Omental fat pad (tissue), 4 donors: ENCODE results near the gene ZFAND3. TPM values are rescaled to one million over a fixed set of nuclear protein-coding genes. Genes with fewer than 3 reads are reported as not detected.

ENCODE experiments used
- ATAC-seq: fragments of 150-250 bp; one replicate; pipeline ENCODE4 v1.9.1; 2016; ENCODE audit warnings: mild to moderate bottlenecking, moderate library complexity; ENCODE audit not compliant: low FRiP score
- DNase-seq: peaks from one replicate; pipeline ENCODE4 v3.0.0-alpha.2; 2019; ENCODE audit warnings: low spot score
- total RNA-seq, 4 donors: library from RNA; depleted of rRNA; stranded (reverse); fragments of >200 nt; gene quantifications; one replicate each; pipeline ENCODE4 v1.1.0, GENCODE V29; 2016
- TF ChIP-seq, protein P1 (sequence below), 3 donors: fragments of 450-650 bp; IDR thresholded peaks; one replicate each; pipeline ENCODE4 v1.5.1; 2016 to 2017; ENCODE audit warnings: antibody characterized with exemption in 3 of 3, mild to moderate bottlenecking in 3 of 3, moderate library complexity in 2 of 3

The ZFAND3 gene
- total RNA-seq, 4 donors from 2014 or later = 28.8 to 43.8 (median 38.0) TPM

DNA sequence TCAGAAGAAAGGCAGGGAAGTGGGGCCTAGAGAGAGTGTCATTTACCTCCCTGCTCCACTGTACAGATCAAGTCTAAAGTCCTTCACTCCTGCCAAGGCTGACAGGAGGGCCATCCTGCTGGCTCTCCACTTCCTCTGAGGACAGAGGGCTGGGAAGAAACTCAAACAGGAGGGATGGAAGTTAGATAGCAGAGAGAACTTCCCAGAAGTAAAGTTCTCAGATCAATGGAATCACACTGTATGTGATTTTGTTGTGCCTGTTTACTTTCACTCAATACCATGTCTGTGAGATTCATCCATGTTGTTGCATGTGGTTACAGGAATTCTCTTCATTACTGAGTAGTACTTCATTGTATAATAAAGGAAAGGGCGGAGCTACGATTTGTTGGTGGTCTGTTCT is 32.3 kb upstream of the ZFAND3 start:
- no peak for ATAC-seq
- no peak for DNase-seq
- TF ChIP-seq, protein P1, sequence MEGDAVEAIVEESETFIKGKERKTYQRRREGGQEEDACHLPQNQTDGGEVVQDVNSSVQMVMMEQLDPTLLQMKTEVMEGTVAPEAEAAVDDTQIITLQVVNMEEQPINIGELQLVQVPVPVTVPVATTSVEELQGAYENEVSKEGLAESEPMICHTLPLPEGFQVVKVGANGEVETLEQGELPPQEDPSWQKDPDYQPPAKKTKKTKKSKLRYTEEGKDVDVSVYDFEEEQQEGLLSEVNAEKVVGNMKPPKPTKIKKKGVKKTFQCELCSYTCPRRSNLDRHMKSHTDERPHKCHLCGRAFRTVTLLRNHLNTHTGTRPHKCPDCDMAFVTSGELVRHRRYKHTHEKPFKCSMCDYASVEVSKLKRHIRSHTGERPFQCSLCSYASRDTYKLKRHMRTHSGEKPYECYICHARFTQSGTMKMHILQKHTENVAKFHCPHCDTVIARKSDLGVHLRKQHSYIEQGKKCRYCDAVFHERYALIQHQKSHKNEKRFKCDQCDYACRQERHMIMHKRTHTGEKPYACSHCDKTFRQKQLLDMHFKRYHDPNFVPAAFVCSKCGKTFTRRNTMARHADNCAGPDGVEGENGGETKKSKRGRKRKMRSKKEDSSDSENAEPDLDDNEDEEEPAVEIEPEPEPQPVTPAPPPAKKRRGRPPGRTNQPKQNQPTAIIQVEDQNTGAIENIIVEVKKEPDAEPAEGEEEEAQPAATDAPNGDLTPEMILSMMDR (IDR thresholded peaks at IDR 0.05) = no peak

DNA sequence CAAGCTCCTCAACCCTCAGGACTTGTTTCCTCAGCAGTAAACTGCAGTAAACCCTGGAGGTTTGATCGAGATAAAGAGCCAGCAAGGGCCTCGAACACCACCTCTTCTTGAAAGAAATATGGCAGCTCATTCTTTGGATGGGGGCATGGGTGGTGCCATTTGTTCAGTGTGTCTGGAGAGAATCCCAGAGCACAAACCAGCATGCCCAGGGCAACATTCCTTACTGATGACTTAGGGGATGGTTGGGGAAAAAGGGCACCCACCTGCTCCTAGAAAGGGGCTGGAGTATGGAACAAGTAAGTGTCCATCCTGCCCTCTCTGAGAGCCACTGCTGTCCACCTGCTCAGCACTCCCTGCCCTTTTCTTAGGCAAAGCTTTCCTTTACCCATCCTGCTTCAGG is 31.3 kb upstream of the ZFAND3 start:
- TF ChIP-seq, protein P1 (IDR thresholded peaks at IDR 0.05) = no peak
- ATAC-seq (no peak), DNase-seq (no peak)

DNA sequence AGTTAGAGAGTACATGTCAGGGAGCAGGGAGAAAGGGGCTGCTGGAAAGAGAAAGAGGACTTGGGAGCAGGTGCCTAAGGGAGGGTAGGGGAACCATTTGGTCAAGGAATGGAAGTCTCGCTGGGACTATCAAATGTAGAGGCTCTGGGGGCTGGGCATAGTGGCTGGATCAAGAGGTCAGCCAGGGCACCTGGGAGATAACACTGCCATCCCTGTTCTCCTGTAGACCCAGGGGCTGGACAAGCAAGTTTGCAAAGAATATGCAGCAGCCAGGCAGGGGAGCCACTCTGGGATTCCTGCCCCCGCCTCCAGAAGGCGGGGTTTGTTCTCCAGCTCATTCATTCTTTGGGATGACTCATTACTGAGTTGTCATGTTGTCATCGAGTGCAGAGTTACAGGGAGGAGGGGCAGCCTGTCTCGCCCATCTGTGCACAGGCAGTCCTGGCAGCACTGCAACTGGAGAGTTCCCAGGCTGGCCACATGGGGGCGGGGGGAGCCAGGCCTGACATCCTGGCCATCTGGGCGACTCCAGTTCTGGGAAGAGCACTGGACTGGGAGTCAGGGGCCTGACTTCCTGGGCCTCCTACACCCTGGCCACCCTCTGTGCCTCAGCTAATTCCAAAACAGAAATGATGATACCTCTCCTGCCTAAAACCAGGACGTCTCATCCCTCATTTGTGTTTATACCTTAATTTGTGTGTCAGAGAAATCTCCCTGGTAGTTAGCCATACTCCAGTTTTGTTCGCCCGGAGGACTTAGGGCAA is 28.2 kb upstream of the ZFAND3 start:
- DNase-seq (peak; percentile 73), ATAC-seq (peak; percentile 94)
- TF ChIP-seq, protein P1 (IDR thresholded peaks at IDR 0.05) = peak in 1 of 3 donors; percentile 90

DNA sequence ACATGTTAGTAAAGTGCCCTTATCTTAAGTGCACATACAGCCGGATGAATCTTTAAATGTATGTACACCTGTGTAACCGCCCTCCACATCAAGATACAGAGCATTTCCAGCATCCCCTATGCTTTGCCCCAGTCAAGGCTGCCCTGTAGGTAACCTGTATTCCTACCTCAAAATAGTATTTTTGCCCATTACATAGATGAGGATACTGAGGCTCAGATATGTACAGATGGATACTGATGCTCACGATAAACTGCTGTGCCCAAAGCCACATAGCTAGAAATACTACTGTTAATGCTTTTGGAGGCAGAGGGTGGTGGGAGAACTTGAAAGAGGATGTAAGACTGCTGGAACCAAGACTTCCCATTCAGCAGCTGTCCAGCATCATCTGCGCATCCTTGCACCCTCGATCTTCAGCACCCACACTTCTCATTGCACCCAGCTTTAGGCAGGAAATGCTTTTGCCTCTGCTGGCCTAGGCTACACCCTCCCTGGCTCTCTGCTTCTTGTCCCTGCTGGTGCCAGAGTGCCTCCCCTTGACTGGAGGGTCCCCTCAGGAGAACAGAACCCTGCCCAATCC is 27.0 kb upstream of the ZFAND3 start:
- no peak for DNase-seq
- TF ChIP-seq, protein P1 (IDR thresholded peaks at IDR 0.05) = no peak
- no peak for ATAC-seq

- ATAC-seq = no peak
Observed at GRCh38 chr6:37793067-37793466, 26.5 kb upstream of the ZFAND3 start.

DNA sequence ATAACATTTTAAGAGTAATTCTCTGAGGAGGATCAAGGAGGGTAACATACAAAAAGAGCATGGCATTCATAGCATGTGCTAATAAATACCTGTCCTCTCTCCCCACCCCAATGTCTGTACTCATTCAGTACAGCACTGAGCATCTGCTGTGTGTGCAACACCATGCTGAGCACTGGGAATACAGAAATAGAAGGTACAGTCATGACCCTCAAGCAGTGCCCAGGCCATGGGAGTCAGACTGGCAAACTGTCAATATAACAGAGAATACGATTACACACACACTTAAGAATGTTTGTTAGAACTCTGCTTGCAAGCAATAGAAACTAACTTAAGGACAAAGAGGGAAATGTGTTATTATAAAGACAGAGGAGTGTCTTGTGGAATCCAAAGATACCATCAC is 24.7 kb upstream of the ZFAND3 start:
- ATAC-seq = no peak
- TF ChIP-seq, protein P1 (IDR thresholded peaks at IDR 0.05) = no peak

More at GRCh38 chr6:37793067-37793466, 26.5 kb upstream of the ZFAND3 start:
- DNase-seq = no peak
- TF ChIP-seq, protein P1 (IDR thresholded peaks at IDR 0.05) = no peak

More for the DNA sequence above, 24.7 kb upstream of the ZFAND3 start:
- no peak for DNase-seq
